Endothelial cell of umbilical vein (primary cell): Measurements from ENCODE around the gene MTA1. TPM values are rescaled to one million over a fixed set of nuclear protein-coding genes. Genes with fewer than 3 reads are reported as not detected.

Experiments
- BruUV-seq: library from RNA; stranded (reverse); fragments of 400-500 nt; replicated peaks from 2 replicates; lab custom pipeline; 2021; lab: Mats Ljungman, UMichigan
- CTCF ChIA-PET: fragments of 300-600, 350-600 bp; sonication (Branson Sonifier 250); formaldehyde crosslinking; loops from one replicate; lab custom pipeline; 2021; ENCODE audit warnings: antibody characterized with exemption, inconsistent platforms; lab: Charles Lee
- POLR2A ChIA-PET: fragments of 300-600, 350-600 bp; sonication (Branson Sonifier 250); formaldehyde crosslinking; loops from one replicate; lab custom pipeline; 2021; ENCODE audit warnings: antibody characterized with exemption, inconsistent platforms; lab: Charles Lee
- DNase-seq: peaks from one replicate; pipeline ENCODE4 v3.0.0-alpha.2; 2011; ENCODE audit warnings: low read depth, low spot score
- FAIRE-seq: peaks from 2 replicates; lab custom pipeline; 2011; peaks lifted over from hg19 to GRCh38; lab: Jason Lieb, UNC
- H2AFZ ChIP-seq: 2 replicates; pipeline ENCODE4 v1.6.0; 2012; ENCODE audit warnings: low read depth, low read length, control low read depth, inconsistent platforms
- H3K27ac ChIP-seq: 2 replicates; pipeline ENCODE4 v1.5.1; 2011; ENCODE audit warnings: low read depth, mild to moderate bottlenecking, control low read depth, low read length, moderate library complexity; ENCODE audit not compliant: insufficient read depth
- H3K27me3 ChIP-seq, 2 experiments: 2 replicates each; pipeline versions ENCODE4 v1.6.0 to v1.6.1; 2011; ENCODE audit warnings: low read length in 2 of 2, mixed read lengths in 1 of 2; ENCODE audit not compliant: control insufficient read depth in 2 of 2, insufficient read depth in 2 of 2
- H3K36me3 ChIP-seq, 2 experiments: 2 replicates in 1 of 2; 3 replicates in 1 of 2; pipeline ENCODE4 v1.5.1; 2011; ENCODE audit warnings: low read length in 2 of 2, mild to moderate bottlenecking in 1 of 2, moderate library complexity in 1 of 2; ENCODE audit not compliant: control insufficient read depth in 2 of 2, insufficient read depth in 2 of 2; ENCODE audit errors: extremely low read depth in 1 of 2
- H3K4me1 ChIP-seq: 3 replicates; pipeline ENCODE4 v1.5.1; 2011; ENCODE audit warnings: mild to moderate bottlenecking, low read length; ENCODE audit not compliant: control insufficient read depth, insufficient read depth; ENCODE audit errors: extremely low read depth
- H3K4me2 ChIP-seq: 2 replicates; pipeline ENCODE4 v1.6.1; 2011; ENCODE audit warnings: low read length, control low read depth, mixed read lengths; ENCODE audit not compliant: insufficient read depth
- H3K4me3 ChIP-seq, 3 experiments: fragments of 200-600 bp in 1 of 3; sonication (generic), shearing (Covaris generic) in 1 of 3; replicated peaks in 1 of 3; 2 replicates each; pipeline ENCODE4 v1.5.1; 2011 to 2016; ENCODE audit warnings: control low read depth in 3 of 3, low read length in 3 of 3, mild to moderate bottlenecking in 2 of 3, inconsistent platforms in 1 of 3, low read depth in 1 of 3, moderate library complexity in 1 of 3; ENCODE audit not compliant: insufficient read depth in 1 of 3
- H3K79me2 ChIP-seq: 2 replicates; pipeline ENCODE4 v1.6.0; 2012; ENCODE audit warnings: low read length, inconsistent platforms; ENCODE audit not compliant: control insufficient read depth, insufficient read depth
- H3K9ac ChIP-seq: replicated peaks from 2 replicates; pipeline ENCODE3; 2011; ENCODE audit warnings: low read length, control low read depth; ENCODE audit not compliant: insufficient read depth; ENCODE audit errors: extremely low read depth
- H3K9me1 ChIP-seq: replicated peaks from 3 replicates; pipeline ENCODE4 v1.6.0; 2011; ENCODE audit warnings: mild to moderate bottlenecking, low read length; ENCODE audit not compliant: control insufficient read depth, insufficient read depth; ENCODE audit errors: extremely low read depth
- H3K9me3 ChIP-seq: replicated peaks from 2 replicates; pipeline ENCODE4 v1.5.1; 2012; ENCODE audit warnings: low read length, inconsistent platforms; ENCODE audit not compliant: control insufficient read depth, insufficient read depth
- H4K20me1 ChIP-seq: replicated peaks from 2 replicates; pipeline ENCODE3; 2011; ENCODE audit warnings: mild to moderate bottlenecking, low read length; ENCODE audit not compliant: control insufficient read depth, insufficient read depth; ENCODE audit errors: extremely low read depth
- CTCF ChIP-seq, 2 donors: IDR thresholded peaks; 1 replicate in 1 of 2; 2 replicates in 1 of 2; pipeline ENCODE4 v1.5.1; 2011; ENCODE audit warnings: low read length in 2 of 2, mild to moderate bottlenecking in 2 of 2, moderate library complexity in 2 of 2, control low read depth in 1 of 2, inconsistent platforms in 1 of 2, low read depth in 1 of 2; ENCODE audit not compliant: insufficient read depth in 1 of 2; ENCODE audit errors: extremely low read depth in 1 of 2
- EZH2 ChIP-seq: IDR thresholded peaks from 2 replicates; pipeline ENCODE4 v1.6.1; 2012; ENCODE audit warnings: borderline replicate concordance, low read depth, mild to moderate bottlenecking, moderate library complexity, low read length, inconsistent platforms; ENCODE audit not compliant: severe bottlenecking
- FOS ChIP-seq: IDR thresholded peaks from 2 replicates; pipeline ENCODE4 v1.6.1; 2011; ENCODE audit warnings: mild to moderate bottlenecking, low read length, moderate library complexity, borderline replicate concordance; ENCODE audit not compliant: insufficient read depth
- GATA2 ChIP-seq: IDR thresholded peaks from 2 replicates; pipeline ENCODE4 v1.7.0; 2011; ENCODE audit warnings: low read depth, mild to moderate bottlenecking, moderate library complexity, mixed read lengths, low read length; ENCODE audit not compliant: insufficient read length, insufficient read depth
- JUN ChIP-seq: IDR thresholded peaks from 2 replicates; pipeline ENCODE4 v1.6.1; 2011; ENCODE audit warnings: borderline replicate concordance, low read depth; ENCODE audit not compliant: insufficient read length, insufficient read depth
- MAX ChIP-seq: IDR thresholded peaks from 2 replicates; pipeline ENCODE4 v1.6.1; 2011; ENCODE audit not compliant: insufficient read depth, insufficient read length
- MYC ChIP-seq: IDR thresholded peaks from one replicate; pipeline ENCODE4 v1.6.1; 2011; ENCODE audit warnings: mild to moderate bottlenecking, low read depth, low read length
- POLR2A ChIP-seq: IDR thresholded peaks from 2 replicates; pipeline ENCODE4 v1.6.1; 2012; ENCODE audit warnings: low read depth, mild to moderate bottlenecking, control low read depth, low read length
- POLR2AphosphoS5 ChIP-seq: IDR thresholded peaks from 2 replicates; pipeline ENCODE4 v1.6.1; 2012; ENCODE audit warnings: low read depth, mild to moderate bottlenecking, control low read depth, low read length, moderate library complexity; ENCODE audit not compliant: insufficient read depth
- dilution Hi-C: fragments of 300-500 bp; cut with MboI; formaldehyde crosslinking; loops from one replicate; pipeline ENCODE4 v1.15.0; 2019; ENCODE audit warnings: low sequenced_read_pairs; ENCODE audit not compliant: extremely low pct_ligation_motif_present
- intact Hi-C: fragments of 100-400 bp; cut with micrococcal nuclease; formaldehyde crosslinking; loops from one replicate; pipeline ENCODE4 v1.10.0; 2022
- polyA plus RNA-seq, 4 experiments: library from polyadenylated mRNA; depleted of rRNA in 3 of 4; stranded (reverse) in 3 of 4; unstranded in 1 of 4; fragments of >200 nt; gene quantifications; 2 replicates each; pipeline versions ENCODE4 v1.2.1 to v1.2.3, GENCODE V29; 2011 to 2012; ENCODE audit warnings: missing spikeins in 1 of 4
- total RNA-seq: library from RNA; stranded (reverse); gene quantifications from 2 replicates; pipeline ENCODE4 v1.2.3, GENCODE V29; 2021

The MTA1 gene
- total and polyA plus RNA-seq, 2 donors (not counting 3 experiments of a cell fraction or from before 2014, with no cell fraction given) = 85.2 to 167 TPM

GRCh38 chr14:105467942-105468471 lies 48.4 kb downstream of the MTA1 start:
- Histone ChIP-seq H2AFZ (no peak overlapping the region), H3K79me2 (no peaks in the 10 kb centered on the region), H3K9me3 (no peaks in the 10 kb centered on the region), H4K20me1 (no peaks in the 10 kb centered on the region), H3K36me3 (peaks cover 7 to 47% of the 10 kb centered on the region in 2 experiments), H3K4me2 (no peak overlapping the region), H3K27me3 (no peaks in the 10 kb centered on the region), H3K9ac (no peak overlapping the region), H3K4me3 (no peak overlapping the region), H3K27ac (no peak overlapping the region), H3K4me1 (no peaks in the 10 kb centered on the region), H3K9me1 (no peaks in the 10 kb centered on the region)
- BruUV-seq = no TSS peak
- no peak for FAIRE-seq
- no peak for TF ChIP-seq EZH2
- no peak for TF ChIP-seq MAX
- no peak for TF ChIP-seq JUN
- no peak for TF ChIP-seq CTCF (IDR thresholded peaks at IDR 0.05; ENCODE audit: extremely low read depth in 1 of 2, insufficient read depth in 1 of 2, low read depth in 1 of 2, low read length in 2 of 2)
- no peak for TF ChIP-seq FOS
- no peak for TF ChIP-seq GATA2
- no peak for TF ChIP-seq POLR2AphosphoS5
- no peak for TF ChIP-seq POLR2A
- TF ChIP-seq MYC = no peak
- intact Hi-C loops = no loop called here
- DNase-seq = no peak
- CTCF ChIA-PET = interaction anchor here (1.2 to 6.3 kb wide), 3 partner anchors 9 to 22 kb away, joined by 3 to 53 read pairs (median 27); no protein-coding TSS in a partner anchor
- dilution Hi-C loops = no loop called here
- POLR2A ChIA-PET = no interaction called here
